Measurements from ENCODE around the gene NTNG1. TPM values are rescaled to one million over a fixed set of nuclear protein-coding genes. Genes with fewer than 3 reads are reported as not detected.
"Not testable (repeated sequence)": the region's sequence is repeated elsewhere in the genome, so short reads cannot be mapped to it uniquely, and the experiment has no call there.

Gene NTNG1
- total and polyA plus RNA-seq, 11 donors, result 4.6 TPM; not detected in 10

DNA sequence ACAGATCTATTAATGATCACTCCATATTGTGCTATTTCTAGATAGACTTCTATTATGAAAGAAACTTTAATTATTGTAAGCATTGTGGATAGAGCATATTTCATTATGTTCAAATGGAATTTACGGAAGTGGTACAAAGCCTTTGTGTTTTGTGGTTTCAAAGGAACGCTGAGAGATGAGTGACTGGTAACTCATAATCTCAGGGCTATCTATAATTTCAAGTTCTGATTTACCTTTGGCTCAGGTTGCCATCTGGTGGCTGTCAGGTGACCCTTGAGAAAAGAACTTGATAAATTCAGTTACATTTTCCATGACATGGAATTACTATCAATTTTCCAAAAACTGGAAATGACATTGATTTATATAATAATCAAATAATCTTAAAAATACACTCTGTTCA lies 12.2 kb downstream of the NTNG1 start:
- H3K27ac ChIP-seq, result no peak overlapping the region
- no peak overlapping the region for H3K4me3 ChIP-seq
- intact Hi-C loops (cut with DNase I), result no loop called here
- TF ChIP-seq, protein P1, sequence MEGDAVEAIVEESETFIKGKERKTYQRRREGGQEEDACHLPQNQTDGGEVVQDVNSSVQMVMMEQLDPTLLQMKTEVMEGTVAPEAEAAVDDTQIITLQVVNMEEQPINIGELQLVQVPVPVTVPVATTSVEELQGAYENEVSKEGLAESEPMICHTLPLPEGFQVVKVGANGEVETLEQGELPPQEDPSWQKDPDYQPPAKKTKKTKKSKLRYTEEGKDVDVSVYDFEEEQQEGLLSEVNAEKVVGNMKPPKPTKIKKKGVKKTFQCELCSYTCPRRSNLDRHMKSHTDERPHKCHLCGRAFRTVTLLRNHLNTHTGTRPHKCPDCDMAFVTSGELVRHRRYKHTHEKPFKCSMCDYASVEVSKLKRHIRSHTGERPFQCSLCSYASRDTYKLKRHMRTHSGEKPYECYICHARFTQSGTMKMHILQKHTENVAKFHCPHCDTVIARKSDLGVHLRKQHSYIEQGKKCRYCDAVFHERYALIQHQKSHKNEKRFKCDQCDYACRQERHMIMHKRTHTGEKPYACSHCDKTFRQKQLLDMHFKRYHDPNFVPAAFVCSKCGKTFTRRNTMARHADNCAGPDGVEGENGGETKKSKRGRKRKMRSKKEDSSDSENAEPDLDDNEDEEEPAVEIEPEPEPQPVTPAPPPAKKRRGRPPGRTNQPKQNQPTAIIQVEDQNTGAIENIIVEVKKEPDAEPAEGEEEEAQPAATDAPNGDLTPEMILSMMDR (IDR thresholded peaks at IDR 0.05), result no peak
- TF ChIP-seq POLR2A (IDR thresholded peaks at IDR 0.05), result no peak
- ATAC-seq, result no peak
- 83 to 96% (median 87%) methylated on average over 2 of the region's 2 CpGs for WGBS, 4 donors
- peaks cover 0 to 6% (median 0%) of the 10 kb centered on the region in 9 donors for H3K27me3 ChIP-seq
- no peak for DNase-seq
- no peaks in the 10 kb centered on the region for H3K4me1 ChIP-seq
- H3K9me3 ChIP-seq, result no peaks in the 10 kb centered on the region
- H3K36me3 ChIP-seq, result no peaks in the 10 kb centered on the region

DNA sequence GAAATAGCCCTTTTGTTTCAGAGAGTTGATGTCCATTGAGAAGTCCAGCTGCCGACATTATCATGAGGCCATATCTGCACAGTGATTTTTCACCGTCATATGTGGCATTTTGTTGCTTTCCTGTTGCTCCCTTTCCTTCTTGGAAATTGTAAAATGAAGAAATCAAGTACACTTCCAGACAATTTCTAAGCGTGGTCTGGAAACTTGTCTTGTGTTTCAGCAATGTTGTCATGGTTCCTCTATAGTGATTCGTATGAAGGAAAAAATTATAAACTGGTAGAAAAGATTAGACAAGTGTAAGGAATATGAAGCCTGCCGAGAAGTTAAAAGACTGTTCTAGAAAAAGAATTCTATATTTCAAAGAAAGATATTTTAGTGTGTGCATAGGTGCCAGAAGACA lies 17.7 kb downstream of the NTNG1 start:
- H3K27ac ChIP-seq, result no peak overlapping the region
- DNase-seq, result no peak
- H3K27me3 ChIP-seq, result no peaks in the 10 kb centered on the region
- H3K4me1 ChIP-seq, result no peaks in the 10 kb centered on the region
- no peak for ATAC-seq
- TF ChIP-seq, protein P1 (IDR thresholded peaks at IDR 0.05), result no peak
- no peak for TF ChIP-seq POLR2A (IDR thresholded peaks at IDR 0.05)
- no peak overlapping the region for H3K4me3 ChIP-seq
- 65 to 76% (median 74%) methylated on average over 5 of the region's 5 CpGs for WGBS, 4 donors
- intact Hi-C loops (cut with DNase I), result no loop called here
- H3K36me3 ChIP-seq, result no peaks in the 10 kb centered on the region
- no peaks in the 10 kb centered on the region for H3K9me3 ChIP-seq

DNA sequence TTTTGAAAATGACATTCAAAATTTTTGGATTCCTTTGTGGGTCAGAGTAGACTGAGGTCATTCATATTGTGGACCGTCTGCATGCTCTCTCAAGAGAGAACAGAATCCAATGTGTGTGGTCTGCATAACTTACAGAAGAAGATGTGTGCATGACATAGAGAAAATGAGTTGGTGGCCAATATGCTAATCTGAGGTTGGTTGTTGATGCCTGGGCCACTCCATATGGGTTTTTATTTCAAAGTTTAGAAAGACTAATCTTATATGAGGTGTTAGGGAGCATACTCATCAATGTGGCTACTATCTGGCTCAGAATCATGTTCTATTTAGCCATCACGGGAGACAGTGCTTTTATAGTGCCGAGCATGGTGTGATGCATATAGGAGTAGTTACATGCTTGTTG lies 18.2 kb downstream of the NTNG1 start:
- Histone ChIP-seq H3K4me3 (no peak overlapping the region), H3K9me3 (peaks cover 0 to under 1% (median 0%) of the 10 kb centered on the region in 12 donors), H3K27ac (no peak overlapping the region), H3K4me1 (no peaks in the 10 kb centered on the region), H3K27me3 (no peaks in the 10 kb centered on the region), H3K36me3 (no peaks in the 10 kb centered on the region)
- DNase-seq, result no peak
- ATAC-seq, result no peak
- 70 to 76% (median 71%) methylated on average over 3 of the region's 3 CpGs for WGBS, 4 donors
- no peak for TF ChIP-seq POLR2A (IDR thresholded peaks at IDR 0.05)
- TF ChIP-seq, protein P1 (IDR thresholded peaks at IDR 0.05), result no peak
- intact Hi-C loops (cut with DNase I), result no loop called here

DNA sequence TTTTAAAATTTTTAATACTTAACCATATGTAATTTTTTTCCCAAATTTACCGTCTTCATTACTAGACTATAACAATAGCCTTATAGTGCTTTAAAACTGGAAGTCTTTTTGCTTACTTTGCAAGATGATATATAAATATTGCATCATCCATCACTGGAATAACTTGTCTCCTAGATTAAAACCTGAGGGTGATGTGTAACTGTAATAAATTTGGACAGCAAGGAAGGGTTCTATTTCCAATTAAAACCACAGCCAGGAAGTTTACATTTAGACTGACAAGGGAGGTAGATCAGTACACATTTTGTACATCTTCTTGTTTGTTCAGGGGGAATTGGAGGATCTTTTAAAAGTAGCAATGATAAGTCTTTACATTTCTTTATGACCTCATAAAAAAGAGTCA lies 21.9 kb downstream of the NTNG1 start:
- ATAC-seq, result no peak
- 74 to 91% (median 89%) methylated on average over 1 of the region's 1 CpG for WGBS, 4 donors
- Histone ChIP-seq H3K4me3 (no peak overlapping the region), H3K4me1 (no peaks in the 10 kb centered on the region), H3K9me3 (peaks cover 0 to 8% (median 0%) of the 10 kb centered on the region in 12 donors), H3K36me3 (no peaks in the 10 kb centered on the region), H3K27me3 (no peaks in the 10 kb centered on the region), H3K27ac (no peak overlapping the region)
- no peak for DNase-seq
- intact Hi-C loops (cut with DNase I), result no loop called here
- no peak for TF ChIP-seq POLR2A (IDR thresholded peaks at IDR 0.05)
- TF ChIP-seq, protein P1 (IDR thresholded peaks at IDR 0.05), result no peak

DNA sequence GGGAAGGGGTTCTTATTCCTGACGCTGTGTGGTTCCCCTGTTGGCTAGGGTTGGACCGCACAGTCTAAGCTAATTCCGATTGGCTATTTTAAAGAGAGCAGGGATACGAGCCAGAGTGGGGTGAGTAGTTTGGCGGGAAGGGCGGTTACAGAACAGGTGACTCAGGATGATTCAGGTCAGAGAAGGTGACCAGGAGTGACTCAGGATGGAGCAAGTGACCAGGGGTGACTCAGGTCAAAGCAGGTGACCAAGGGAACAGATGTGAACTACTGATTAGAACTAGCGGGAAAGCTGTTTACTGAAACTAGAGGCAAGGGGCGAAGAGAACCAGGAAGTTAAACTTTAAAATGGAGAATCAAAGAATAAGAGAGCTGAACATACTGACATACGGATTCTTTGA lies 24.1 kb downstream of the NTNG1 start:
- H3K27ac ChIP-seq; intact Hi-C loops (cut with DNase I); DNase-seq; H3K27me3 ChIP-seq; H3K9me3 ChIP-seq; H3K36me3 ChIP-seq; H3K4me3 ChIP-seq; ATAC-seq; H3K4me1 ChIP-seq: not testable (repeated sequence)
- 90 to 92% (median 91%) methylated on average over 9 of the region's 9 CpGs for WGBS, 4 donors
